NCI-H2171 (cell line): Measurements from ENCODE around the gene SMYD2.

Source experiments
- DNase-seq: peaks from one replicate; lab custom pipeline; 2025; lab: John Stamatoyannopoulos, UW

The SMYD2 gene

GRCh38 chr1:214329470-214330220, 48.7 kb downstream of the SMYD2 start:
- DNase-seq, result no peak

- no peak for DNase-seq
Measured at GRCh38 chr1:214330222-214330621, 49.3 kb downstream of the SMYD2 start.

GRCh38 chr1:214330715-214331114, 49.8 kb downstream of the SMYD2 start:
- DNase-seq, result no peak

GRCh38 chr1:214331180-214331579, 50.2 kb downstream of the SMYD2 start:
- DNase-seq, result no peak

- DNase-seq, result no peak
Measured at GRCh38 chr1:214331827-214332423, 51.0 kb downstream of the SMYD2 start.

- no peak for DNase-seq
Measured at GRCh38 chr1:214332946-214333798, 52.2 kb downstream of the SMYD2 start.

GRCh38 chr1:214335567-214335966, 54.6 kb downstream of the SMYD2 start:
- no peak for DNase-seq

- DNase-seq, result no peak
Measured at GRCh38 chr1:214337015-214337414, 56.1 kb downstream of the SMYD2 start.

- no peak for DNase-seq
Measured at GRCh38 chr1:214337511-214337910, 56.6 kb downstream of the SMYD2 start.

GRCh38 chr1:214338212-214338611, 57.3 kb downstream of the SMYD2 start:
- DNase-seq, result no peak

- no peak for DNase-seq
Measured at GRCh38 chr1:214341459-214341858, 60.5 kb downstream of the SMYD2 start.

- no peak for DNase-seq
Measured at GRCh38 chr1:214341932-214342331, 61.0 kb downstream of the SMYD2 start.

GRCh38 chr1:214342525-214342924, 61.6 kb downstream of the SMYD2 start:
- DNase-seq, result no peak

GRCh38 chr1:214344897-214345296, 63.9 kb downstream of the SMYD2 start:
- DNase-seq, result no peak

- no peak for DNase-seq
Measured at GRCh38 chr1:214349008-214349407, 68.0 kb downstream of the SMYD2 start.

- DNase-seq, result no peak
Measured at GRCh38 chr1:214349781-214350180, 68.8 kb downstream of the SMYD2 start.

- DNase-seq, result no peak
Measured at GRCh38 chr1:214351551-214352277, 70.8 kb downstream of the SMYD2 start.

- no peak for DNase-seq
Measured at GRCh38 chr1:214352838-214353237, 71.9 kb downstream of the SMYD2 start.

- no peak for DNase-seq
Measured at GRCh38 chr1:214354440-214355148, 73.6 kb downstream of the SMYD2 start.

- no peak for DNase-seq
Measured at GRCh38 chr1:214360116-214360515, 79.2 kb downstream of the SMYD2 start.

- DNase-seq, result no peak
Measured at GRCh38 chr1:214360525-214361164, 79.7 kb downstream of the SMYD2 start.
